ENCODE results near the gene KLHL3.
A peak's percentile ranks its signal among the peaks of the same experiment; 100 is the strongest.
"Not testable (repeated sequence)": the region's sequence is repeated elsewhere in the genome, so short reads cannot be mapped to it uniquely, and the experiment has no call there.

Gene KLHL3

GRCh38 chr5:137667341-137667740 is 68.5 kb downstream of the KLHL3 start:
- no peak for DNase-seq (ENCODE audit: low spot score)

GRCh38 chr5:137666901-137667300 is 69.0 kb downstream of the KLHL3 start:
- no peak for DNase-seq (ENCODE audit: low spot score)

- no peak for DNase-seq (ENCODE audit: low spot score)
Observed at GRCh38 chr5:137666461-137666850, 69.4 kb downstream of the KLHL3 start.

- no peak for DNase-seq (ENCODE audit: low spot score)
Observed at GRCh38 chr5:137665678-137666460, 70.0 kb downstream of the KLHL3 start.

GRCh38 chr5:137660349-137660817 is 75.5 kb downstream of the KLHL3 start:
- peak; percentile 68 for DNase-seq (ENCODE audit: low spot score)

- no peak for DNase-seq (ENCODE audit: low spot score)
Observed at GRCh38 chr5:137659209-137659608, 76.7 kb downstream of the KLHL3 start.

- DNase-seq (ENCODE audit: low spot score) = no peak
Observed at GRCh38 chr5:137658324-137658723, 77.6 kb downstream of the KLHL3 start.

- no peak for DNase-seq (ENCODE audit: low spot score)
Observed at GRCh38 chr5:137657073-137657472, 78.8 kb downstream of the KLHL3 start.

GRCh38 chr5:137656558-137656957 is 79.3 kb downstream of the KLHL3 start:
- DNase-seq (ENCODE audit: low spot score) = no peak

GRCh38 chr5:137651022-137651421 is 84.9 kb downstream of the KLHL3 start:
- no peak for DNase-seq (ENCODE audit: low spot score)

- no peak for DNase-seq (ENCODE audit: low spot score)
Observed at GRCh38 chr5:137649228-137649935, 86.5 kb downstream of the KLHL3 start.

- no peak for DNase-seq (ENCODE audit: low spot score)
Observed at GRCh38 chr5:137648361-137648760, 87.5 kb downstream of the KLHL3 start.

GRCh38 chr5:137647401-137647800 is 88.5 kb downstream of the KLHL3 start:
- DNase-seq (ENCODE audit: low spot score) = no peak

- DNase-seq (ENCODE audit: low spot score) = no peak
Observed at GRCh38 chr5:137646761-137647160, 89.1 kb downstream of the KLHL3 start.

- not testable (repeated sequence) for DNase-seq (ENCODE audit: low spot score)
Observed at GRCh38 chr5:137643081-137643480, 92.8 kb downstream of the KLHL3 start.

GRCh38 chr5:137642091-137642490 is 93.8 kb downstream of the KLHL3 start:
- no peak for DNase-seq (ENCODE audit: low spot score)

- no peak for DNase-seq (ENCODE audit: low spot score)
Observed at GRCh38 chr5:137641148-137641547, 94.7 kb downstream of the KLHL3 start.

- DNase-seq (ENCODE audit: low spot score) = no peak
Observed at GRCh38 chr5:137639645-137640044, 96.2 kb downstream of the KLHL3 start.

- DNase-seq (ENCODE audit: low spot score) = no peak
Observed at GRCh38 chr5:137638841-137639240, 97.0 kb downstream of the KLHL3 start.

- no peak for DNase-seq (ENCODE audit: low spot score)
Observed at GRCh38 chr5:137636830-137637714, 98.8 kb downstream of the KLHL3 start.

- no peak for DNase-seq (ENCODE audit: low spot score)
Observed at GRCh38 chr5:137636099-137636498, 99.8 kb downstream of the KLHL3 start.

- DNase-seq (ENCODE audit: low spot score) = no peak
Observed at GRCh38 chr5:137635521-137635921, 100.4 kb downstream of the KLHL3 start.

All from RKO (cell line).